HCT116 (cell line): ENCODE data around the gene RHBDD3. TPM values are rescaled to one million over a fixed set of nuclear protein-coding genes. Genes with fewer than 3 reads are reported as not detected.

Experiments
- ATAC-seq: fragments of 200-7000 bp; cut with Tn5 transposase; 2 replicates; pipeline ENCODE4 v1.9.1; 2020; ENCODE audit warnings: mild to moderate bottlenecking, moderate library complexity
- BruUV-seq: library from RNA; stranded (reverse); fragments of 400-500 nt; replicated peaks from 2 replicates; lab custom pipeline; 2021; lab: Mats Ljungman, UMichigan
- CTCF ChIA-PET: fragments of 300-600 bp; sonication (Branson Sonifier 250); formaldehyde crosslinking; loops from one replicate; lab custom pipeline; 2021; ENCODE audit warnings: antibody characterized with exemption; lab: Charles Lee
- POLR2A ChIA-PET: fragments of 300-600, 350-600 bp; sonication (Branson Sonifier 250); formaldehyde crosslinking; loops from one replicate; lab custom pipeline; 2021; ENCODE audit warnings: antibody characterized with exemption; lab: Charles Lee
- RAD21 ChIA-PET, 2 experiments: fragments of 300-600 bp; sonication (Branson Sonifier 250); formaldehyde crosslinking; loops; one replicate each; lab custom pipeline; 2023; ENCODE audit warnings: low total read pairs in 2 of 2; ENCODE audit not compliant: uncharacterized antibody in 2 of 2, unreplicated experiment in 2 of 2, low non-redundant PET in 1 of 2; lab: Charles Lee
- DNase-seq: peaks from one replicate; pipeline ENCODE4 v3.0.0-alpha.2; 2010; ENCODE audit warnings: low read depth, low spot score
- H2AFZ ChIP-seq: fragments of 200-600 bp; shearing (Covaris generic), sonication (generic); 2 replicates; pipeline ENCODE4 v1.6.1; 2017; ENCODE audit warnings: low read depth, mixed run types, mixed read lengths, antibody characterized with exemption, low read length; ENCODE audit not compliant: poor library complexity, severe bottlenecking
- H3K27ac ChIP-seq: 2 replicates; pipeline ENCODE4 v1.5.1; 2012; ENCODE audit warnings: low read depth, low read length
- H3K27me3 ChIP-seq: fragments of 200-600 bp; sonication (generic); 2 replicates; pipeline ENCODE4 v1.6.1; 2016; ENCODE audit warnings: mixed run types, low read length, mixed read lengths; ENCODE audit not compliant: insufficient read depth
- H3K36me3 ChIP-seq, 2 experiments: fragments of 200-500 bp in 1 of 2; fragments of 200-600 bp in 1 of 2; sonication (Bioruptor generic) in 1 of 2; sonication (generic) in 1 of 2; 2 replicates each; pipeline versions ENCODE4 v1.5.1 to v1.6.1; 2014 to 2016; ENCODE audit warnings: low read length in 2 of 2, inconsistent platforms in 1 of 2, mixed read lengths in 1 of 2, mixed run types in 1 of 2; ENCODE audit not compliant: insufficient read depth in 2 of 2, control insufficient read depth in 1 of 2
- H3K4me1 ChIP-seq, 2 experiments: fragments of 200-600 bp in 1 of 2; sonication (generic) in 1 of 2; 2 replicates each; pipeline versions ENCODE4 v1.5.1 to v1.6.1; 2012 to 2017; ENCODE audit warnings: low read length in 2 of 2, inconsistent platforms in 1 of 2, mild to moderate bottlenecking in 1 of 2, mixed read lengths in 1 of 2, mixed run types in 1 of 2, moderate library complexity in 1 of 2; ENCODE audit not compliant: insufficient read depth in 2 of 2, control insufficient read depth in 1 of 2
- H3K4me2 ChIP-seq: fragments of 200-600 bp; sonication (generic); 2 replicates; pipeline ENCODE4 v1.6.1; 2017; ENCODE audit warnings: mixed run types, low read length, mixed read lengths
- H3K4me3 ChIP-seq, 2 experiments: fragments of 200-600 bp in 1 of 2; sonication (generic) in 1 of 2; replicated peaks in 1 of 2; 2 replicates each; pipeline ENCODE4 v1.5.1; 2011 to 2016; ENCODE audit warnings: low read length in 2 of 2, control low read depth in 1 of 2, low read depth in 1 of 2, mild to moderate bottlenecking in 1 of 2, mixed read lengths in 1 of 2, mixed run types in 1 of 2
- H3K79me2 ChIP-seq: fragments of 200-600 bp; sonication (generic); 2 replicates; pipeline ENCODE4 v1.6.1; 2017; ENCODE audit warnings: mild to moderate bottlenecking, mixed run types, low read length, moderate library complexity, mixed read lengths; ENCODE audit not compliant: insufficient read depth
- H3K9ac ChIP-seq: fragments of 200-600 bp; sonication (generic); 2 replicates; pipeline ENCODE4 v1.6.1; 2016; ENCODE audit warnings: low read length, mixed read lengths
- H3K9me2 ChIP-seq: fragments of 200-600 bp; sonication (generic), shearing (Covaris generic); 2 replicates; pipeline ENCODE4 v1.6.1; 2017; ENCODE audit warnings: mixed run types, mild to moderate bottlenecking, moderate library complexity; ENCODE audit not compliant: insufficient read depth
- H3K9me3 ChIP-seq, 2 experiments: fragments of 200-500 bp in 1 of 2; fragments of 200-600 bp in 1 of 2; sonication (Bioruptor generic) in 1 of 2; sonication (generic) in 1 of 2; 2 replicates each; pipeline ENCODE4 v1.6.1; 2014 to 2017; ENCODE audit warnings: low read length in 2 of 2, mixed read lengths in 2 of 2, inconsistent platforms in 1 of 2, low read depth in 1 of 2, mild to moderate bottlenecking in 1 of 2, mixed run types in 1 of 2, moderate library complexity in 1 of 2; ENCODE audit not compliant: control insufficient read depth in 1 of 2, insufficient read depth in 1 of 2
- H4K20me1 ChIP-seq: fragments of 200-600 bp; sonication (generic), shearing (Covaris generic); 2 replicates; pipeline ENCODE4 v1.6.1; 2017; ENCODE audit warnings: mixed run types, mild to moderate bottlenecking, moderate library complexity; ENCODE audit not compliant: insufficient read depth
- ELF1 ChIP-seq: IDR thresholded peaks from 2 replicates; pipeline ENCODE4 v1.6.1; 2012; ENCODE audit warnings: low read depth, borderline replicate concordance
- POLR2A ChIP-seq: IDR thresholded peaks from 2 replicates; pipeline ENCODE4 v1.7.0; 2011; ENCODE audit warnings: borderline replicate concordance; ENCODE audit not compliant: insufficient read depth, insufficient read length; ENCODE audit errors: extremely low read depth
- RAD21 ChIP-seq: IDR thresholded peaks from 2 replicates; pipeline ENCODE4 v1.6.1; 2012; ENCODE audit warnings: low read depth, mild to moderate bottlenecking
- SIN3A ChIP-seq: IDR thresholded peaks from 2 replicates; pipeline ENCODE4 v1.6.1; 2012; ENCODE audit warnings: low read depth
- SP1 ChIP-seq: IDR thresholded peaks from 2 replicates; pipeline ENCODE4 v1.6.1; 2012; ENCODE audit warnings: low read depth
- SRF ChIP-seq: IDR thresholded peaks from 2 replicates; pipeline ENCODE4 v1.6.1; 2012; ENCODE audit warnings: low read depth
- TCF7L2 ChIP-seq: IDR thresholded peaks from 2 replicates; pipeline ENCODE4 v1.7.0; 2011; ENCODE audit warnings: borderline replicate concordance, inconsistent platforms; ENCODE audit not compliant: insufficient read depth, insufficient read length; ENCODE audit errors: extremely low read depth
- intact Hi-C: fragments of 100-400 bp; cut with micrococcal nuclease; formaldehyde crosslinking; loops from 2 replicates; pipeline ENCODE4 v1.10.0; 2022
- total RNA-seq: library from RNA; stranded (reverse); gene quantifications from one replicate; pipeline ENCODE4 v1.2.1, GENCODE V29; 2021; ENCODE audit not compliant: unreplicated experiment
- TF ChIP-seq, protein P1 (sequence below), 3 experiments: fragments of 200-600 bp in 1 of 3; sonication (generic) in 1 of 3; IDR thresholded peaks in 2 of 3; conservative IDR thresholded peaks in 1 of 3; 2 replicates each; pipeline ENCODE4 v1.5.1; 2012 to 2017; ENCODE audit warnings: low read depth in 2 of 3, low read length in 2 of 3, antibody characterized with exemption in 1 of 3, borderline replicate concordance in 1 of 3, control low read depth in 1 of 3, mild to moderate bottlenecking in 1 of 3, mixed read lengths in 1 of 3, mixed run types in 1 of 3, moderate library complexity in 1 of 3; ENCODE audit not compliant: insufficient read depth in 1 of 3
- TF ChIP-seq, protein P2 (sequence below): IDR thresholded peaks from 2 replicates; pipeline ENCODE4 v1.6.1; 2012

RHBDD3 gene
- total RNA-seq, 1 experiment from 2014 or later = 30.2 TPM

DNA sequence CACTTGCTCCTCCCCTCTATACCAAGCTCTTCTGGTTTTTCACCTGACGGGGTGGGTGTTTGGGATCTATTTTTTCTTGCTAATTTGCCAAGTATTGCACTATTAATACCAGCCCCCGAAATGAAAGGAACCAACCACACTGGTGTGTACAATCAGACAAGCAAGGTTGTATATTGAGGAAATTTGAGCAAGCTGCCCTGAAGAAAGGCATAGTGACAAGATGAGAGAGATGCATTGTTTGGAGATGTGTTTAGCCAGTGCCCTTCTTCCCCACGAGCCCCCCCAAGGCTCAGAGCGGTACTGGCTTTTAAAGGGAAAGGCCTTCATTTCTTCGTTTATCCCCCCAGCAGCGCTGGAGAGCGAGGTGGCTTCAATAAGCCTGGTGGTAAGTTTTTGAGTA, 23.4 kb upstream of the RHBDD3 start:
- ChIA-PET RAD21 (no interaction called here), CTCF (no interaction called here), POLR2A (no interaction called here)
- TF ChIP-seq SP1 = no peak
- TF ChIP-seq, protein P1, sequence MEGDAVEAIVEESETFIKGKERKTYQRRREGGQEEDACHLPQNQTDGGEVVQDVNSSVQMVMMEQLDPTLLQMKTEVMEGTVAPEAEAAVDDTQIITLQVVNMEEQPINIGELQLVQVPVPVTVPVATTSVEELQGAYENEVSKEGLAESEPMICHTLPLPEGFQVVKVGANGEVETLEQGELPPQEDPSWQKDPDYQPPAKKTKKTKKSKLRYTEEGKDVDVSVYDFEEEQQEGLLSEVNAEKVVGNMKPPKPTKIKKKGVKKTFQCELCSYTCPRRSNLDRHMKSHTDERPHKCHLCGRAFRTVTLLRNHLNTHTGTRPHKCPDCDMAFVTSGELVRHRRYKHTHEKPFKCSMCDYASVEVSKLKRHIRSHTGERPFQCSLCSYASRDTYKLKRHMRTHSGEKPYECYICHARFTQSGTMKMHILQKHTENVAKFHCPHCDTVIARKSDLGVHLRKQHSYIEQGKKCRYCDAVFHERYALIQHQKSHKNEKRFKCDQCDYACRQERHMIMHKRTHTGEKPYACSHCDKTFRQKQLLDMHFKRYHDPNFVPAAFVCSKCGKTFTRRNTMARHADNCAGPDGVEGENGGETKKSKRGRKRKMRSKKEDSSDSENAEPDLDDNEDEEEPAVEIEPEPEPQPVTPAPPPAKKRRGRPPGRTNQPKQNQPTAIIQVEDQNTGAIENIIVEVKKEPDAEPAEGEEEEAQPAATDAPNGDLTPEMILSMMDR (IDR thresholded peaks at IDR 0.05 in 2 of 3, conservative IDR thresholded peaks at IDR 0.05 in 1 of 3; ENCODE audit: borderline replicate concordance in 1 of 3, insufficient read depth in 1 of 3, low read depth in 2 of 3, low read length in 2 of 3) = peak in 1 of 3 experiments; percentile 12; a peak in 1 of 6 replicates
- H3K4me1 ChIP-seq = peaks cover 0 to 3% of the 10 kb centered on the region in 2 experiments; a peak in 1 of 4 replicates
- H3K4me2 ChIP-seq = no peak overlapping the region
- H4K20me1 ChIP-seq = peaks cover 46% of the 10 kb centered on the region; the same call in 1 of the 2 replicates
- no peaks in the 10 kb centered on the region for H3K9me3 ChIP-seq
- no peaks in the 10 kb centered on the region for H3K9me2 ChIP-seq
- H3K27me3 ChIP-seq = no peaks in the 10 kb centered on the region
- no peak overlapping the region for H3K4me3 ChIP-seq
- no peak overlapping the region for H3K9ac ChIP-seq
- no peak overlapping the region for H2AFZ ChIP-seq
- ATAC-seq (peak; percentile 68; the same call in 1 of the 2 replicates), DNase-seq (no peak)
- no TSS peak for BruUV-seq
- intact Hi-C loops = no loop called here
- no peak overlapping the region for H3K27ac ChIP-seq
- peaks cover 77 to 92% of the 10 kb centered on the region in 2 experiments for H3K36me3 ChIP-seq
- peaks cover 92% of the 10 kb centered on the region for H3K79me2 ChIP-seq

DNA sequence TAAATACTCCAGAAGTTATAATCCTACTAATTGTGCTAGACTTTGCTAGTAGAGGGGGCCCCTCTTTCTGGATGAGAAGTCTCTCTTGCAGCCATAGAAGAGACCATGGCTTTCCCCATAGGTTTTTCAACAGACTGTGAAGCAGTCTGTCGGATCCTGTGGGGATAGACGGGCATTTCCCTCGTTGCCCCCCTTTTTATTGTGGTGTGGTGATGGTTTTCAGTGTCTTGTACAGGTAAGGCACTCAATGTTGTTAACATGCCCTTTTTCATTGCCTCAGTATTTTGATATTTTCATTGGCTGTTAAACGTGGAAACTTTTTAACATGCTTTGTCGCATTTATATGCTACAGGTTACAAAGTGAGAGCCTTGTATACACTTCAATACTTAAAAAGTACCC, 22.3 kb upstream of the RHBDD3 start:
- no peaks in the 10 kb centered on the region for H3K27me3 ChIP-seq
- POLR2A ChIA-PET = no interaction called here
- H3K9me3 ChIP-seq = no peaks in the 10 kb centered on the region
- peaks cover 70 to 89% of the 10 kb centered on the region in 2 experiments for H3K36me3 ChIP-seq
- no peaks in the 10 kb centered on the region for H3K9me2 ChIP-seq
- CTCF ChIA-PET = no interaction called here
- intact Hi-C loops = no loop called here
- peaks cover 45% of the 10 kb centered on the region; the same call in 1 of the 2 replicates for H4K20me1 ChIP-seq
- H3K4me3 ChIP-seq = no peak overlapping the region
- H2AFZ ChIP-seq = no peak overlapping the region
- DNase-seq = no peak
- no peak overlapping the region for H3K27ac ChIP-seq
- no peak for TF ChIP-seq POLR2A
- TF ChIP-seq RAD21 = no peak
- no peak for TF ChIP-seq ELF1
- TF ChIP-seq SRF = no peak
- TF ChIP-seq SIN3A = no peak
- no peak for TF ChIP-seq TCF7L2
- TF ChIP-seq, protein P2, sequence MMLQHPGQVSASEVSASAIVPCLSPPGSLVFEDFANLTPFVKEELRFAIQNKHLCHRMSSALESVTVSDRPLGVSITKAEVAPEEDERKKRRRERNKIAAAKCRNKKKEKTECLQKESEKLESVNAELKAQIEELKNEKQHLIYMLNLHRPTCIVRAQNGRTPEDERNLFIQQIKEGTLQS = no peak
- TF ChIP-seq, protein P1 (IDR thresholded peaks at IDR 0.05 in 2 of 3, conservative IDR thresholded peaks at IDR 0.05 in 1 of 3; ENCODE audit: borderline replicate concordance in 1 of 3, insufficient read depth in 1 of 3, low read depth in 2 of 3, low read length in 2 of 3) = no peak
- TF ChIP-seq SP1 = no peak
- no TSS peak for BruUV-seq
- RAD21 ChIA-PET = no interaction called here
- H3K79me2 ChIP-seq = peaks cover 92% of the 10 kb centered on the region
- peaks cover 0 to 3% of the 10 kb centered on the region in 2 experiments; a peak in 1 of 4 replicates for H3K4me1 ChIP-seq
- no peak overlapping the region for H3K9ac ChIP-seq
- ATAC-seq = no peak
- H3K4me2 ChIP-seq = no peak overlapping the region
